Bone marrow (tissue), 2 donors: ENCODE results near the gene COPS3.

Experiments used
- DNase-seq, 2 donors: peaks; one replicate each; lab custom pipeline; 2025; lab: John Stamatoyannopoulos, UW

COPS3 gene

GRCh38 chr17:17241656-17242055 lies 39.4 kb downstream of the COPS3 start:
- DNase-seq: no peak

GRCh38 chr17:17239832-17240231 lies 41.2 kb downstream of the COPS3 start:
- DNase-seq: peak in 1 of 2 donors; percentile 49

GRCh38 chr17:17237026-17237799 lies 43.8 kb downstream of the COPS3 start, which contains the start of gene FLCN:
TSS of gene FLCN (minus strand) at chr17:17237168. CDS start at chr17:17228137, 9,031 bp downstream.
- DNase-seq: peak; percentile 86 to 90

- no peak for DNase-seq
These were observed 44.6 kb downstream of the COPS3 start for GRCh38 chr17:17236295-17237025.

- DNase-seq: no peak
These were observed 45.6 kb downstream of the COPS3 start for GRCh38 chr17:17235212-17236174.

- no peak for DNase-seq
These were observed 48.8 kb downstream of the COPS3 start for GRCh38 chr17:17232303-17232621.

- DNase-seq: no peak
These were observed 49.3 kb downstream of the COPS3 start for GRCh38 chr17:17231621-17232302.

GRCh38 chr17:17229416-17230384 lies 51.3 kb downstream of the COPS3 start:
- no peak for DNase-seq

GRCh38 chr17:17228521-17229279 lies 52.3 kb downstream of the COPS3 start:
- DNase-seq: no peak

GRCh38 chr17:17227608-17228520 lies 53.2 kb downstream of the COPS3 start:
- DNase-seq: no peak

GRCh38 chr17:17226451-17227265 lies 54.4 kb downstream of the COPS3 start:
- no peak for DNase-seq

- DNase-seq: no peak
These were observed 55.1 kb downstream of the COPS3 start for GRCh38 chr17:17225901-17226300.

- no peak for DNase-seq
These were observed 56.9 kb downstream of the COPS3 start for GRCh38 chr17:17224137-17224536.

GRCh38 chr17:17223736-17224135 lies 57.3 kb downstream of the COPS3 start:
- no peak for DNase-seq

- no peak for DNase-seq
These were observed 59.7 kb downstream of the COPS3 start for GRCh38 chr17:17221329-17221728.

- DNase-seq: no peak
These were observed 60.5 kb downstream of the COPS3 start for GRCh38 chr17:17220529-17220928.

- no peak for DNase-seq
These were observed 63.1 kb downstream of the COPS3 start for GRCh38 chr17:17217995-17218394.

- no peak for DNase-seq
These were observed 64.3 kb downstream of the COPS3 start for GRCh38 chr17:17216776-17217175.
